ENCODE results near the gene NGEF.

GRCh38 chr2:233022561-233022960, 9.5 kb upstream of the NGEF start:
- TF ChIP-seq ZNF274 (IDR thresholded peaks at IDR 0.05; ENCODE audit: low read depth, low read length) (no peak), YY1 (IDR thresholded peaks at IDR 0.05; ENCODE audit: insufficient read depth, insufficient read length) (no peak), SUZ12 (IDR thresholded peaks at IDR 0.05; ENCODE audit: extremely low read depth, insufficient read depth, insufficient read length) (no peak)
